Coronary artery (tissue), 2 donors: Measurements from ENCODE around the gene PCYT2.

Experiments
- DNase-seq: peaks from one replicate; pipeline ENCODE4 v3.0.0-alpha.2; 2017; ENCODE audit warnings: low spot score
- H3K27ac ChIP-seq, 2 donors: fragments of 200-600 bp; sonication (generic); one replicate each; pipeline ENCODE4 v1.5.1; 2016 to 2019
- H3K4me3 ChIP-seq: fragments of 200-600 bp; sonication (generic); 2 replicates; pipeline ENCODE4 v1.5.1; 2016; ENCODE audit warnings: mild to moderate bottlenecking, moderate library complexity
- TF ChIP-seq, protein P1 (sequence below): fragments of 200-600 bp; sonication (generic); IDR thresholded peaks from one replicate; pipeline ENCODE4 v1.5.1; 2019; ENCODE audit warnings: antibody characterized with exemption

PCYT2 gene

DNA sequence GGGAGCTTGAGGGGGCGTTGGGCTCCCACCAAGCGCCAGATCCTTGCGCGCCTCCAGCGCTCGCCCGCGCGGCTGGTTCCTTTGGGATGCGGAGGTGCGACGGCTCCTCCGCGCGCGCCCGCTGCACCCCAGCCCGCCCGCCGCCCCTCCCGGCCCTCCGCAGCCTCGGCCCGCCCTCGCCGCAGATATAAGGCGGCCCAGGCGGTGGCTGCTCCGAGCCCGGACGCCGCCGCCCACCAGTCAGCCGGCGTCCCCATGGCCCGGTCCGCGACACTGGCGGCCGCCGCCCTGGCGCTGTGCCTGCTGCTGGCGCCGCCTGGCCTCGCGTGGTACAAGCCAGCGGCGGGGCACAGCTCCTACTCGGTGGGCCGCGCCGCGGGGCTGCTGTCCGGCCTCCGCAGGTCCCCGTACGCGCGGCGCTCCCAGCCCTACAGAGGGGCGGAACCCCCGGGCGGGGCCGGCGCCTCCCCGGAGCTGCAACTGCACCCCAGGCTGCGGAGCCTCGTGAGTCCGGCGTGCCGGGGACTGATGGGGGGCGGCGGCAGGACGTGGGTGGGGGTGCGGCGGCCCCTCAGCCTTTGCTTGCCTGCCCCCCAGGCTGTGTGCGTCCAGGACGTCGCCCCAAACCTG lies 9.1 kb downstream of the PCYT2 start, which contains the start of gene NPB:
NPB (plus strand) TSS at position 216 of the 630 bp plus-strand sequence; CDS start at position 256, 40 bp downstream.
- Histone ChIP-seq H3K4me3 (peak within 1 kb of the TSS; percentile 74), H3K27ac (peak within 1 kb of the TSS in 1 of 2 donors; percentile 40)
- TF ChIP-seq, protein P1, sequence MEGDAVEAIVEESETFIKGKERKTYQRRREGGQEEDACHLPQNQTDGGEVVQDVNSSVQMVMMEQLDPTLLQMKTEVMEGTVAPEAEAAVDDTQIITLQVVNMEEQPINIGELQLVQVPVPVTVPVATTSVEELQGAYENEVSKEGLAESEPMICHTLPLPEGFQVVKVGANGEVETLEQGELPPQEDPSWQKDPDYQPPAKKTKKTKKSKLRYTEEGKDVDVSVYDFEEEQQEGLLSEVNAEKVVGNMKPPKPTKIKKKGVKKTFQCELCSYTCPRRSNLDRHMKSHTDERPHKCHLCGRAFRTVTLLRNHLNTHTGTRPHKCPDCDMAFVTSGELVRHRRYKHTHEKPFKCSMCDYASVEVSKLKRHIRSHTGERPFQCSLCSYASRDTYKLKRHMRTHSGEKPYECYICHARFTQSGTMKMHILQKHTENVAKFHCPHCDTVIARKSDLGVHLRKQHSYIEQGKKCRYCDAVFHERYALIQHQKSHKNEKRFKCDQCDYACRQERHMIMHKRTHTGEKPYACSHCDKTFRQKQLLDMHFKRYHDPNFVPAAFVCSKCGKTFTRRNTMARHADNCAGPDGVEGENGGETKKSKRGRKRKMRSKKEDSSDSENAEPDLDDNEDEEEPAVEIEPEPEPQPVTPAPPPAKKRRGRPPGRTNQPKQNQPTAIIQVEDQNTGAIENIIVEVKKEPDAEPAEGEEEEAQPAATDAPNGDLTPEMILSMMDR: no peak
- DNase-seq: no peak

DNA sequence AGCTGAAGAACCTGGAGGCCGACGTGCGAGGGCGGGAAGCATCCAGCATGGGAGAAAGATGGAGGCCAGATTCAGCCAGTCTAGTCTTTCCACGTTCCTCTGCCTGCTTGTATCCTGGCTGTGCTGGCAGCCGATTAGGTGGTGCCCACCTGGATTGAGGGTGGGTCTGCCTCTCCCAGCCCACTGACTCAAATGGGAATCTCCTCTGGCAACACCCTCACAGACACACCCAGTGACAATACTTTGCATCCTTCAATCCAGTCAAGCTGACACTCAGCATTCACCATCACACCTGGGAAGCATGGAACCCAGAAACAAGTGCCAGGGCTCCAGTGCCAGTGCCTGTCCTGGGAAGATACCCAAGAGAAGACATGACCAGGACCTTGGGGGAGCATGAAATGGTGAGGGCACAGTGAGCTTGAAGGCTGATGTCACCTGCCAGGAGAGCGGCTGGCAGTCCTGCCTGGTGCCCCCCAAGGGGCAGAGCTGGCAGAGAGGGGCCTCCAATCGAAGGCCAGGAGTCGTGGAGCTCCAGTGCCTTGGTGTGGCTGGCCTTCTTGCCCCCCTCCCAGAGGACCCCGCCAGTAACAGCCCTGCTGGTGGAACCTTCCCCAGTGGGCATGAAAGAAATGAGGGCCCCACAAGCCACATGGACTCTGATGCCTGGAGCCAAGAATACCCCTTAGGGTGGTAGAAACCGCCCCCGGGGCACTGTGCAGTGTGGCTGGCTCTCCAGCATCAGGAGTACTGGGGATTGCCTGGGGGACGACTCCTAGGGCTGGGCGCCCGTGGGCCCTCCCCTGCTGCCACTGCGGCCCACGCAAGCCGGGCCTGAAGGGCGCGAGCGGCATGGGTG lies 9.8 kb downstream of the PCYT2 start:
- TF ChIP-seq, protein P1: no peak
- Histone ChIP-seq H3K4me3 (peak overlapping the region; percentile 74), H3K27ac (peak overlapping the region in 1 of 2 donors; percentile 40)
- DNase-seq: no peak

DNA sequence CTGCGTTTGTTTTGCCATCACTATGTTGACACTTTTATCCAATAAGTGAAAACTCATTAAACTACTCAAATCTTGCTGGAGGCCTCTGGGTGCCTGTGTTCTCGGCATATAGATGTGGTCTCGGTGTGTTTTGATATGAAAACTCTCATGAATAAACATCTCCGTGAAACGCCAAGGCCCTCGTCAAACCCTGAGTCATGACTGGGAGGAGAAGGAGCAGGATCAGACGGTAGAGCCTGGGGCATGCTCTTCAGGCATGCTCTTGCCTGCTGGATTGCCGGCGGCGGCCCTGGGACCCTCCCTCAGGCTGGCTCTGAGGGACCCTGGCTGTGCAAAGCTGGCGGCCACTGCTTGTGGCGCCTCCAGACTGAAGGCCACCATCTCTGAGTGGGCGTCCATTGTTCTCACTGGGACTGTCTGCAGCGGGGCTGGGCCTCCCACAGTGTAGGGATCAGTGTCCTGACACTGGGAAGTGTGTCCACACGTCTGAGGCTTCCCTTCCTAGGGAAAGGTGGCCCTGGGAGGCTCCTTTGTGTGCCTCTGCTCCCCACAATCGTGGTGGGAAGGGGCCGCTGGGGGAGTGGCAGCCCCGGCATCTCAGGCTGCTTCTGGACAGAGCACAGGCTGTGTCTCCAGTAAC lies 10.9 kb downstream of the PCYT2 start:
- TF ChIP-seq, protein P1: no peak
- Histone ChIP-seq H3K4me3 (no peak overlapping the region), H3K27ac (no peak overlapping the region)
- no peak for DNase-seq

DNA sequence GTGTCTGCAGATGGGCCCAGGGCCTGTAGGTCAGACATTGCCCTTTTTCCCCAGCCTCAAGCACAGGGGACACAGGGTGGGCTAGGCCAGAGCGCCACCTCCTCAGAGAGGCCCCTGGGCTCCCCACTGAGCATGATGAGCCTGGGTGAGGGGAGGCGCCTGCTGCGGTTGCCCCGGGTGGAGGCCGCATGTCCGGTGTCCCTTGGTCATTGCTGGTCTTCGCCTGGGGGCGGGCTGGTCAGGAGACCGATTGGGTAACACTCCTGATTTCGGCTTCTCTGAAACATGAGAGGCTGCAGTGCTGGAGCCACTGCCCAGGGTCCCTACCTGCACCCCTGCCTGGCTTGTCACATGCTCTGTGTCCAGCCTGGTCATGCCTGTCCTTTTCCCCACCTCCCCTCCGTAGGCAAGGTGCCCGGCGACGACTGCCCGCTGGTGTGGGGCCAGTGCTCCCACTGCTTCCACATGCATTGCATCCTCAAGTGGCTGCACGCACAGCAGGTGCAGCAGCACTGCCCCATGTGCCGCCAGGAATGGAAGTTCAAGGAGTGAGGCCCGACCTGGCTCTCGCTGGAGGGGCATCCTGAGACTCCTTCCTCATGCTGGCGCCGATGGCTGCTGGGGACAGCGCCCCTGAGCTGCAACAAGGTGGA lies 11.6 kb downstream of the PCYT2 start:
- Histone ChIP-seq H3K27ac (no peak overlapping the region), H3K4me3 (no peak overlapping the region)
- DNase-seq: no peak
- TF ChIP-seq, protein P1: no peak

DNA sequence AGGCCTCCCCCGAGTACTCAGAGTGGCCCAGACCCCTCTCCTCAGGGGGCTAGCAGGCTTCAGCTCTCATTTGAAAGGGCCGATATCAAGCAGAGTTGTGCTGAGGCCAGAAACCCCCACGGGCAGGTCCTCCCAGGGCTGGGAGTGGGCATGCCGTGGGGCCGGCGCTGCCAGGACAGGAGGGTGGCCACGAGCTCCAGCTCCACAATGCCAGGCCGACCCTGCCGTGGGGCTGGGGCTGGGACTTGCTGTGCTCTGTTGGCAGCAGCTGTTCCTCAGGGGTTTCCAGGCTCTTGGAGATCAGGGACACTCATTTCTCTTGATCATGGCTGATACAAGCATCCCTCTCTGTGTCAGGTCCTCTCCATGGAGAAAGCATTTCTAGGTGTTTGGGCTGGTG lies 12.3 kb downstream of the PCYT2 start:
- Histone ChIP-seq H3K4me3 (no peak overlapping the region), H3K27ac (no peak overlapping the region)
- TF ChIP-seq, protein P1: no peak
- DNase-seq: no peak

DNA sequence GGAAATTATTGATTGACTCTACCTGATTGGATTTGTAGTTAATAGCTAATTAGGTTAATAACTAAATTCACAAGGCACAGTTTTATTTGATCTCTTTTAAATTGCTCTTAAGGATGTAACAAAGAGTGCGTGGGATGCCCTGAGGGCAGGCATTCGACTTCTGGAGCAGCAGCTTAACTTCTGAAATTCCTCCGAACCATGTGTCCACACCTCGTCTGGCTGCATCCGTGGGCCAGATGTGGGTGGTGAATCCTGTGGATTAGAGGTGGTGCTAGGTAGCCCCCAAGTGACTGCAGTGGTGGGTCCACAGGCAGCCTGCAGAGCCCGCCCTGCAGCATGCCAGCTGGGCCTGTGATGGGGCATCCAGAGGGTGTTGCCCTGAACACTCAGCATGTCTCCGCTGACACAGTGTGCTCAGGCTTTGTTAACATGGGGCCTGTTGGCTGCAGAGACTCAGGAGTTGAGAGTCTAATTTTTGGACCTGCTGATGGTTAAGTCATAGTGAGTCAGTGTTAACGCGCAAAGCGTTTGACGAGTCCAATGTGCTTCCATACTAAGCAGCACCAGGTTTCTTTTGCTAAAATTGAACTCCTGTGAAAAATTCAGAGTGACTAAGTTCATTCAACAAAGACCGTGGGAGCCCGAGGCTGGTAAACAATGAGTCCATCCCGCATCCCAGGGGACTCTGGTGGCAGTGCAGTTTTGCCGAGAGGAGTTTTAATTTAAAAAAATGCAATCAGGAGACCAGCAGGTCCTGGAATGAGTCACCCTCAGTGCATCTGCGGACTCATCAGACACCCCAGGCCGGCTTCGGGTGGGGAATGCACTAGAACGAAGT lies 13.0 kb downstream of the PCYT2 start:
- Histone ChIP-seq H3K27ac (no peak overlapping the region), H3K4me3 (no peak overlapping the region)
- TF ChIP-seq, protein P1: no peak
- DNase-seq: no peak
